ENCODE data around the gene SCAMP2.

GRCh38 chr15:74920456-74920855, 47.3 kb upstream of the SCAMP2 start:
- TF ChIP-seq POLR2A (IDR thresholded peaks at IDR 0.05): no peak
- no peak for TF ChIP-seq CTCF (IDR thresholded peaks at IDR 0.05)
- TF ChIP-seq POLR2AphosphoS5 (IDR thresholded peaks at IDR 0.05; ENCODE audit: insufficient read depth in 1 of 2, low read depth in 1 of 2): no peak
